Measurements from ENCODE around the gene PALM.
"Not testable (repeated sequence)": the region's sequence is repeated elsewhere in the genome, so short reads cannot be mapped to it uniquely, and the experiment has no call there.

Gene PALM

GRCh38 chr19:668675-669434, 39.9 kb upstream of the PALM start:
- H3K4me3 ChIP-seq (ENCODE audit: low read length); H3K4me1 ChIP-seq (ENCODE audit: low read length); H3K9ac ChIP-seq (ENCODE audit: low read length); H2AFZ ChIP-seq (ENCODE audit: low read depth, low read length); H3K9me3 ChIP-seq (ENCODE audit: insufficient read depth, low read length); H3K4me2 ChIP-seq (ENCODE audit: low read length); H3K27ac ChIP-seq (ENCODE audit: low read length); H4K20me1 ChIP-seq (ENCODE audit: insufficient read depth, low read length); H3K36me3 ChIP-seq (replicated peaks; ENCODE audit: low read depth, low read length); H3K79me2 ChIP-seq (ENCODE audit: low read length); H3K27me3 ChIP-seq (ENCODE audit: low read depth, low read length): not testable (repeated sequence)

- Histone ChIP-seq H3K9me3 (ENCODE audit: insufficient read depth, low read length) (no peaks in the 10 kb centered on the region), H3K79me2 (ENCODE audit: low read length) (no peaks in the 10 kb centered on the region), H3K27me3 (ENCODE audit: low read depth, low read length) (no peaks in the 10 kb centered on the region), H2AFZ (ENCODE audit: low read depth, low read length) (no peak overlapping the region), H3K9ac (ENCODE audit: low read length) (no peak overlapping the region), H3K4me2 (ENCODE audit: low read length) (no peak overlapping the region), H3K27ac (ENCODE audit: low read length) (no peak overlapping the region), H3K4me1 (ENCODE audit: low read length) (no peaks in the 10 kb centered on the region), H3K4me3 (ENCODE audit: low read length) (no peak overlapping the region), H4K20me1 (ENCODE audit: insufficient read depth, low read length) (no peaks in the 10 kb centered on the region), H3K36me3 (replicated peaks; ENCODE audit: low read depth, low read length) (no peaks in the 10 kb centered on the region)
- TF ChIP-seq EZH2phosphoT487 (IDR thresholded peaks at IDR 0.05; ENCODE audit: low read depth): no peak
- TF ChIP-seq CTCF (IDR thresholded peaks at IDR 0.05; ENCODE audit: low read depth, low read length): no peak
Measured at GRCh38 chr19:670609-671075, 38.1 kb upstream of the PALM start.

GRCh38 chr19:674282-675151, 34.2 kb upstream of the PALM start:
- Histone ChIP-seq H3K79me2 (ENCODE audit: low read length) (peaks cover 8% of the 10 kb centered on the region), H3K4me1 (ENCODE audit: low read length) (peaks cover 6% of the 10 kb centered on the region), H2AFZ (ENCODE audit: low read depth, low read length) (no peak overlapping the region), H4K20me1 (ENCODE audit: insufficient read depth, low read length) (peaks cover 3% of the 10 kb centered on the region; the same call in 1 of the 2 replicates), H3K36me3 (replicated peaks; ENCODE audit: low read depth, low read length) (no peaks in the 10 kb centered on the region), H3K4me2 (ENCODE audit: low read length) (no peak overlapping the region), H3K4me3 (ENCODE audit: low read length) (no peak overlapping the region), H3K27ac (ENCODE audit: low read length) (no peak overlapping the region), H3K9ac (ENCODE audit: low read length) (no peak overlapping the region), H3K9me3 (ENCODE audit: insufficient read depth, low read length) (no peaks in the 10 kb centered on the region), H3K27me3 (ENCODE audit: low read depth, low read length) (no peaks in the 10 kb centered on the region)
- TF ChIP-seq CTCF (IDR thresholded peaks at IDR 0.05; ENCODE audit: low read depth, low read length): no peak
- no peak for TF ChIP-seq EZH2phosphoT487 (IDR thresholded peaks at IDR 0.05; ENCODE audit: low read depth)

- no peaks in the 10 kb centered on the region for H3K36me3 ChIP-seq (replicated peaks; ENCODE audit: low read depth, low read length)
- H3K9me3 ChIP-seq (ENCODE audit: insufficient read depth, low read length): no peaks in the 10 kb centered on the region
- peaks cover 6% of the 10 kb centered on the region for H3K4me1 ChIP-seq (ENCODE audit: low read length)
- no peak for TF ChIP-seq EZH2phosphoT487 (IDR thresholded peaks at IDR 0.05; ENCODE audit: low read depth)
- TF ChIP-seq CTCF (IDR thresholded peaks at IDR 0.05; ENCODE audit: low read depth, low read length): no peak
- H3K79me2 ChIP-seq (ENCODE audit: low read length): peaks cover 9% of the 10 kb centered on the region
- no peak overlapping the region for H3K4me2 ChIP-seq (ENCODE audit: low read length)
- no peak overlapping the region for H2AFZ ChIP-seq (ENCODE audit: low read depth, low read length)
- H3K27me3 ChIP-seq (ENCODE audit: low read depth, low read length): no peaks in the 10 kb centered on the region
- H3K9ac ChIP-seq (ENCODE audit: low read length): no peak overlapping the region
- no peak overlapping the region for H3K4me3 ChIP-seq (ENCODE audit: low read length)
- H4K20me1 ChIP-seq (ENCODE audit: insufficient read depth, low read length): peaks cover 3% of the 10 kb centered on the region; the same call in 1 of the 2 replicates
- H3K27ac ChIP-seq (ENCODE audit: low read length): no peak overlapping the region
Measured at GRCh38 chr19:676007-676338, 32.8 kb upstream of the PALM start.

Data from OCI-LY3 (cell line).